ENCODE results near the gene GPATCH4. TPM values are rescaled to one million over a fixed set of nuclear protein-coding genes. Genes with fewer than 3 reads are reported as not detected.
"Not testable (repeated sequence)": the region's sequence is repeated elsewhere in the genome, so short reads cannot be mapped to it uniquely, and the experiment has no call there.

Gene GPATCH4
- total RNA-seq, 2 donors from 2014 or later = 47.9 to 135 TPM

DNA sequence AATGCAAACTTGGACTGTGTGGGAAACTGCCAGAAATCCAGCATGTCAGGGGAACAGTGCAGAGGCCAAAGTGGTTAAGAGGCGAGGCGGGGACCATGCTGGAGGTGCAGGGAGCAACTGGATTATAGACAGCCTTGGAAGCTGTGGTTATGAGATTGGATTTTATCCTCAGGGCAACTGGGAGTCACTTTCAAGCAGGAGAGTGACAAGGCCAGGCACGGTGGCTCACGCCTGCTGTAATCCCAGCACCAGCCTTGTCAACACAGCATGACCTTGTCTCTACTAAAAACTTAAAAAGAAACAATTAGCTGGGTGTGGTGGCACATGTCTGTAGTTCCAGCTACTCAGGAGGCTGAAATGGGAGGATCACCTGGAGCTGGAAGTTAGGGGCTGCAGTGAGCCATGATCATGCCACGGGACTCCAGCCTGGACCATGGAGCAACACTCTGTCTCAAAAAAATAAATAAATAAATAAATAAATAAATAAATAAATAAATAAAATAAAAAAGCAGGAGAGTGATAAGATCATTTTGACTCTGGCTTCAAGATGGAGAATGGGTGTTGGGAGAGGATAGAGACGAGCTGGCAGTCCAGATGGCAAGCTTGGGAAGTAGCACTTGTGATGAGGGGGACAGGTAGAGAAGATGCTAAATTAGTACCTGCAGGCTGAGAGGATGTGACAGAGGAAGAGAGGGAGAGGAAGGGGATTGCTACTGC, 21.5 kb upstream of the GPATCH4 start:
- ATAC-seq (no peak), DNase-seq (ENCODE audit: low spot score) (no peak)
- Mint-ChIP-seq H3K27ac (no peak overlapping the region), H3K9me3 (no peaks in the 10 kb centered on the region), H3K4me1 (ENCODE audit: low read depth in 2 of 2) (peaks cover 8 to 11% of the 10 kb centered on the region in 2 donors), H3K27me3 (peaks cover 43 to 53% of the 10 kb centered on the region in 2 donors), H3K4me3 (peak overlapping the region; percentile 20), H3K36me3 (no peaks in the 10 kb centered on the region)

DNA sequence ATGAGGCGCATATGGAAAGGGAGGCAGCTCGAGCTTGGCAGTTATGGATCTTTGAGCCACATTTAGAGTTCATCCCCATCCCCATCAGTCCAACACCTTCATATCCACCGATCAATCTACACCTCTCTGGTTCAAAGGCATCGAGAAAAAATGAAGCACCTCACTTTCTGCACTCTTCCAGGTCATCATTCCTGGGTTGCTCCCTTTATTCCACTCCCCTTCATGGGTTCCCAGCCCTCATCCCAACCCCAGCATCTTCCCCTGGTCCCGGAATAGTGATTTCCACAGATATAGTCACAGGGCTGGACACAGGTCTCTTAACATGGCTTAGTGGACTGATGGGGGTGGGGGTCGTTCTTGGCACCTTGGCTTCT, 18.3 kb upstream of the GPATCH4 start:
- no peak overlapping the region for H3K27ac Mint-ChIP-seq
- peaks cover 0 to 5% of the 10 kb centered on the region in 2 donors for H3K4me1 Mint-ChIP-seq (ENCODE audit: low read depth in 2 of 2)

GRCh38 chr1:156618853-156619581, 17.7 kb upstream of the GPATCH4 start, which contains the start of gene HAPLN2:
TSS of gene HAPLN2 (plus strand) at chr1:156619415. CDS start at chr1:156623491, 4,076 bp downstream.
- H3K9me3 Mint-ChIP-seq = no peaks in the 10 kb centered on the region

More for the DNA sequence above, 18.3 kb upstream of the GPATCH4 start:
- Mint-ChIP-seq H3K27me3 (peaks cover 38 to 51% of the 10 kb centered on the region in 2 donors), H3K36me3 (no peaks in the 10 kb centered on the region), H3K9me3 (no peaks in the 10 kb centered on the region), H3K4me3 (no peak overlapping the region)
- DNase-seq (ENCODE audit: low spot score) (no peak), ATAC-seq (no peak)

DNA sequence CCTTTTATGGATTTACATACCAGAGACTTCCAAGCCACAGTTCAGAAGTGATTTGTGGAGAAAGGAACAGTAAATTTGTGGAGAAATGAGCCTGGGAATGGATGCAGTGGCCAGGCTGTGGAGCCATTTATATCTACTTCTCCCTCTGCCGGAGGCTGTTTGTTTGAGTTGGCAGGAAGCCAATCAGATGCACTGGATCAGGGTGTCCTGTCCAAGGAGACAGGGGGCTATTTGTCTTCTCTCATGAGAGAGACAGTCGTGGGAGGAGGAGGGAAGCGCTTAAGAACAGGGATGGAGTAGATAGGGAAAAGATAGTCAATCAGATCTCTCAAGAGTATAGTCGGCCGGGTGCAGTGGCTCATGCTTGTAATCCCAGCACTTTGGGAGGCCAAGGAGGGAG, 15.2 kb upstream of the GPATCH4 start:
- Mint-ChIP-seq H3K27me3 (peaks cover 32 to 39% of the 10 kb centered on the region in 2 donors), H3K9me3 (no peaks in the 10 kb centered on the region), H3K36me3 (no peaks in the 10 kb centered on the region), H3K4me3 (no peak overlapping the region), H3K4me1 (ENCODE audit: low read depth in 2 of 2) (no peaks in the 10 kb centered on the region), H3K27ac (no peak overlapping the region)
- ATAC-seq = no peak
- DNase-seq (ENCODE audit: low spot score) = no peak

More at GRCh38 chr1:156618853-156619581, 17.7 kb upstream of the GPATCH4 start, which contains the start of gene HAPLN2:
- no peak for ATAC-seq
- Mint-ChIP-seq H3K36me3 (no peaks in the 10 kb centered on the region), H3K27me3 (peaks cover 38 to 51% of the 10 kb centered on the region in 2 donors), H3K4me3 (no peak within 1 kb of the TSS), H3K27ac (no peak within 1 kb of the TSS), H3K4me1 (ENCODE audit: low read depth in 2 of 2) (peaks cover 0 to 5% of the 10 kb centered on the region in 2 donors)
- no peak for DNase-seq (ENCODE audit: low spot score)

DNA sequence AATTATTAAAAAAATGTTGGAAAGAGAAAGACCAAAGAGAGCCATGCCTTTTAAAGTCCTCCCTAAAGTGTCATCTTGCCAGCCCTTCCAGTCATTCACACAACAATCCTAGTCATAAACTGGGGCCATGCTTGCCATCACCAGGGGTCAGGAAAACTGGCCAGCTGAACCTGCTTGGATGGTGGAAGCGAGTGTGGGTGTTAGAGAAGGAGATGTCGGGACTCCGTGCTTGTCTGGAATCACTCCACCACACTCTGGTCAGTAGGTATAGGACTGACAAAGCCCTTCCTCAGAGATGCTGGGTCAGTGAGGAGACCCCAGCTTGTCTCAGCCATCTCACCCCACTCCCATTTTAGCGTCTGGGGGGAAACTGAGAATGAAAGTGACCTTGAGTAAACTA, 14.7 kb upstream of the GPATCH4 start:
- Mint-ChIP-seq H3K4me3 (no peak overlapping the region), H3K27me3 (peaks cover 32 to 37% of the 10 kb centered on the region in 2 donors), H3K27ac (no peak overlapping the region), H3K36me3 (no peaks in the 10 kb centered on the region), H3K4me1 (ENCODE audit: low read depth in 2 of 2) (no peaks in the 10 kb centered on the region), H3K9me3 (no peaks in the 10 kb centered on the region)
- DNase-seq (ENCODE audit: low spot score) = no peak
- no peak for ATAC-seq

GRCh38 chr1:156612666-156613065, 11.4 kb upstream of the GPATCH4 start:
- no peaks in the 10 kb centered on the region for H3K36me3 Mint-ChIP-seq
- ATAC-seq (no peak), DNase-seq (ENCODE audit: low spot score) (no peak)
- H3K9me3 Mint-ChIP-seq = no peaks in the 10 kb centered on the region
- peaks cover 15 to 16% of the 10 kb centered on the region in 2 donors for H3K27me3 Mint-ChIP-seq
- H3K4me1 Mint-ChIP-seq (ENCODE audit: low read depth in 2 of 2) = peaks cover 6 to 8% of the 10 kb centered on the region in 2 donors
- no peak overlapping the region for H3K27ac Mint-ChIP-seq
- H3K4me3 Mint-ChIP-seq = no peak overlapping the region

DNA sequence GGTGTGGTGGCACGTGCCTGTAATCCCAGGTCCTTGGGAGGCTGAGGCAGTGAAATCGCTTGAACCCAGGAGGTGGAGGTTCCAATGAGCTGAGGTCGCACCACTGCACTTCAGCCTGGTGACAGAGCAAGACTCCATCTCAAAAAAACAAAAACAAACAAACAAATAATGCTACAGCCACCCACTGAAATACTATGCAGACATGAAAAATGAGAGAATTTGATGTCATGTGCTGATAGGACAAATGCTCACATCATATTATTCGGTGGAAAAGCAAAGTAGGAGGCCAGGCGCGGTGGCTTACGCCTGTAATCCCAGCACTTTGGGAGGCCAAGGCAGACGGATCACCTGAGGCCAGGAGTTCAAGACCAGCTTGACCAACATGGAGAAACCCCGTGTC, 8.8 kb upstream of the GPATCH4 start:
- not testable (repeated sequence) for H3K4me3 Mint-ChIP-seq; DNase-seq (ENCODE audit: low spot score); H3K36me3 Mint-ChIP-seq; H3K4me1 Mint-ChIP-seq (ENCODE audit: low read depth in 2 of 2); H3K27ac Mint-ChIP-seq; H3K9me3 Mint-ChIP-seq; ATAC-seq
- peaks cover 5 to 11% of the 10 kb centered on the region in 2 donors for H3K27me3 Mint-ChIP-seq

DNA sequence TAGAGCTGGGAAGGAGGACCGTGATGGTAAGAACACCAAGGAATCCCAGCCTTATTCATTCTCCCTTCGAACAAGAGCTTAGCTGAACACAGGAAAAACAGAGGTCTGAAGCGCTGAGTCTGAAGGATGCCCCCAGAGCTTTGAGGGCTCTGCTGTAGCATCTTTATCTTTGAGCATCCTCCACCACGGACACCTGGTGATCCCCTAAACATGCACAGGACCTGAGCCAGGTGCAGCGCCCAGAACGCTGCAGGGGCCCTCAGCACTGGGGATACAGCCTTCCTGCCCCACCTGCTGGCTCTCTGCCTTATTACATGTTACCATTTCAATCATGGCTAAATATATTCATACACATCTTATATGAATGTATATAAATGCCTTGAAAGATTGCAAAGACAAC, 7.7 kb upstream of the GPATCH4 start:
- DNase-seq (ENCODE audit: low spot score) = no peak
- Mint-ChIP-seq H3K4me1 (ENCODE audit: low read depth in 2 of 2) (peaks cover 6 to 8% of the 10 kb centered on the region in 2 donors), H3K9me3 (no peaks in the 10 kb centered on the region), H3K4me3 (no peak overlapping the region), H3K27ac (no peak overlapping the region), H3K36me3 (no peaks in the 10 kb centered on the region), H3K27me3 (peaks cover 5 to 11% of the 10 kb centered on the region in 2 donors)
- peak; percentile 52 to 75 for ATAC-seq

- Mint-ChIP-seq H3K4me1 (ENCODE audit: low read depth in 2 of 2) (peaks cover 6 to 8% of the 10 kb centered on the region in 2 donors), H3K9me3 (no peaks in the 10 kb centered on the region), H3K27me3 (peaks cover 5 to 11% of the 10 kb centered on the region in 2 donors), H3K4me3 (no peak overlapping the region), H3K27ac (no peak overlapping the region), H3K36me3 (no peaks in the 10 kb centered on the region)
- ATAC-seq = peak; percentile 83 to 89
- DNase-seq (ENCODE audit: low spot score) = peak; percentile 72
Observed at GRCh38 chr1:156608036-156608674, 6.9 kb upstream of the GPATCH4 start.

DNA sequence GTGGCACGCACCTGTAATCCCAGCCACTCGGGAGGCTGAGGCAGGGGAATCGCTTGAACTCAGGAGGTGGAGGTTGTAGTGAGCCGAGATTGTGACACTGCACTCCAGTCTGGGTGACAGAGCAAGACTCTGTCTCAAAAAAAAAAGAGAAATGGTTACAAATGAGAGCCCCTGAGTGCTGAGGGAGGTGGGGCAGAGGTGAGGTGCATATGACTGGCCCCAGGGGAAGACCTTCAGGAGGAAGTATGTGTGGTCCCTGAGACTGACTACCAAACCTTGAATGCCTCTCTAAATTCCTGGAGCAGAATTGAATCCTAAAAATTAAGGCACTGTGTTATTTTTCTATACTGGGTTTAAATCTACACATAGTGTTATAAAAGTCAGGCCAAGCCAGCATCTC, 6.1 kb upstream of the GPATCH4 start:
- not testable (repeated sequence) for H3K27ac Mint-ChIP-seq; H3K36me3 Mint-ChIP-seq; ATAC-seq; H3K27me3 Mint-ChIP-seq; H3K9me3 Mint-ChIP-seq; DNase-seq (ENCODE audit: low spot score); H3K4me3 Mint-ChIP-seq; H3K4me1 Mint-ChIP-seq (ENCODE audit: low read depth in 2 of 2)

DNA sequence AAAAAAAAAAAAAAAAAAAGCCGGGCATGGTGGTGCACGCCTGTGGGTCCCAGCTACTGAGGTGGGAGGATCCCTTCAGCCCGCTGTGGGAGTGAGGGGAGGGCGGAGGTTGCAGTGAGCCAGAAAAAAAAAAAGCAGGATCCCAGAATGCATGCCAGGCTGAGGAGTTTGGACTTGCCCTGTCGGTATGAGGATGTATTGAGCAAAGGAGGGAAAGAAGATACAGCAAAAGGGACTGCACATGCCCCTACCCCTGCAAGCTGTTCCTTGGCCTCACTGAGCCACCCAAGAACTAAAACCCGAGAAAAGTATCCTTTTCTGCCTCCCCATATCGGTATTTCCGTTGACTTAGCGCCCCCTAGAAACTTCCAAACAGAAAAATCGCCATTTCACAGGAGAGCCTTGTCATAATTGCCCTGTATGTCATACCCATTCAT, 1.3 kb upstream of the GPATCH4 start:
- no peak for ATAC-seq

GRCh38 chr1:156601892-156602291, 613 bp upstream of the GPATCH4 start:
- peaks cover 16 to 18% of the 10 kb centered on the region in 2 donors for H3K4me1 Mint-ChIP-seq (ENCODE audit: low read depth in 2 of 2)
- H3K27me3 Mint-ChIP-seq = no peaks in the 10 kb centered on the region
- H3K36me3 Mint-ChIP-seq = peaks cover 4% of the 10 kb centered on the region
- peak overlapping the region; percentile 95 for H3K4me3 Mint-ChIP-seq
- DNase-seq (ENCODE audit: low spot score) (no peak), ATAC-seq (no peak)
- H3K9me3 Mint-ChIP-seq = no peaks in the 10 kb centered on the region
- H3K27ac Mint-ChIP-seq = peak overlapping the region; percentile 87 to 92

More for the DNA sequence above, 1.3 kb upstream of the GPATCH4 start:
- no peak for DNase-seq (ENCODE audit: low spot score)
- H3K27ac Mint-ChIP-seq = no peak overlapping the region
- H3K4me3 Mint-ChIP-seq = peak overlapping the region; percentile 42
- no peaks in the 10 kb centered on the region for H3K9me3 Mint-ChIP-seq
- H3K4me1 Mint-ChIP-seq (ENCODE audit: low read depth in 2 of 2) = peaks cover 16 to 18% of the 10 kb centered on the region in 2 donors
- no peaks in the 10 kb centered on the region for H3K27me3 Mint-ChIP-seq
- H3K36me3 Mint-ChIP-seq = no peaks in the 10 kb centered on the region

DNA sequence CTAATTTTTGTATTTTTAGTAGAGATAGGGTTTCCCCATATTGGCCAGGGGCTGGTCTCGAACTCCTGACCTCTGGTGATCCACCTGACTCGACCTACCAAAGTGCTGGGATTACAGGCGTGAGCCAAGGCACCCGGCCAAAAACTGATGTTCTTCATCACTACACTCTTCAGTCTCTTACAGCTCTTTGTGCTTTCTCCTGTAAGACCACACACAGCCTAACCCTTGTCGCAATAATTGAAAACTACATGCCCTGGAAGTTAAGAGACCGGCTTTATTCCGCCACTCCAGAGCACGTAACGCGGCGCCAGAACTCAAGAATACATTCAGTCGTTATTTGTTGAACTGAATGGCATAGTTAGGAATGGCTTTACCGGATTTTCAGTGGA, 552 bp downstream of the GPATCH4 start:
- DNase-seq (ENCODE audit: low spot score) (no peak), ATAC-seq (peak in 1 of 2 donors; percentile 10)
- Mint-ChIP-seq H3K27me3 (no peaks in the 10 kb centered on the region), H3K4me1 (ENCODE audit: low read depth in 2 of 2) (peaks cover 18% of the 10 kb centered on the region in 2 donors), H3K36me3 (peaks cover 8% of the 10 kb centered on the region), H3K4me3 (peak overlapping the region; percentile 95), H3K9me3 (no peaks in the 10 kb centered on the region), H3K27ac (peak overlapping the region; percentile 87 to 92)
